Body of pancreas (tissue), 4 donors: Measurements from ENCODE around the gene LRRC37B. TPM values are rescaled to one million over a fixed set of nuclear protein-coding genes. Genes with fewer than 3 reads are reported as not detected.
A peak's percentile ranks its signal among the peaks of the same experiment; 100 is the strongest.

Experiments used
- ATAC-seq: fragments of 150-250 bp; one replicate; pipeline ENCODE4 v1.9.1; 2016
- DNase-seq, 4 donors: peaks; one replicate each; pipeline ENCODE4 v3.0.0-alpha.2; 2019
- H3K27ac ChIP-seq, 4 donors: fragments of 200-600 bp; sonication (generic); 1 replicate in 3 of 4; 2 replicates in 1 of 4; pipeline versions ENCODE4 v1.5.1 to v1.6.1; 2016 to 2019; ENCODE audit warnings: mild to moderate bottlenecking in 1 of 4, mixed read lengths in 1 of 4, moderate library complexity in 1 of 4
- H3K27me3 ChIP-seq, 2 donors: fragments of 200-600 bp; sonication (generic); one replicate each; pipeline ENCODE4 v1.6.0; 2016; ENCODE audit warnings: mild to moderate bottlenecking in 1 of 2
- H3K36me3 ChIP-seq, 2 donors: fragments of 200-600 bp; sonication (generic); replicated peaks in 1 of 2; 2 replicates each; pipeline ENCODE4 v1.5.1; 2016; ENCODE audit warnings: low read depth in 2 of 2; ENCODE audit not compliant: insufficient read depth in 1 of 2
- H3K4me1 ChIP-seq: fragments of 200-600 bp; sonication (generic); one replicate; pipeline ENCODE4 v1.6.0; 2016
- H3K4me3 ChIP-seq, 2 donors: fragments of 200-600 bp; sonication (generic); 1 replicate in 1 of 2; 2 replicates in 1 of 2; pipeline ENCODE4 v1.5.1; 2016 to 2019
- H3K9me3 ChIP-seq, 3 donors: fragments of 200-600 bp; sonication (generic); 1 replicate in 2 of 3; 2 replicates in 1 of 3; pipeline ENCODE4 v1.5.1; 2016
- CTCF ChIP-seq, 7 experiments: fragments of 450-650 bp in 4 of 7; fragments of 200-600 bp in 3 of 7; sonication (generic) in 3 of 7; IDR thresholded peaks; one replicate each; pipeline ENCODE4 v1.5.1; 2016 to 2019; ENCODE audit warnings: antibody characterized with exemption in 7 of 7
- POLR2A ChIP-seq, 3 donors: fragments of 450-650 bp; IDR thresholded peaks; one replicate each; pipeline ENCODE4 v1.6.1; 2016; ENCODE audit warnings: antibody characterized with exemption in 3 of 3, mild to moderate bottlenecking in 2 of 3
- WGBS, 2 donors: methylation state at CpG; one replicate each; pipeline ENCODE4 v1.1.5; 2017; 5-methylcytosine and 5-hydroxymethylcytosine counted together
- intact Hi-C: fragments of 100-400 bp; cut with DNase I; formaldehyde crosslinking; loops from one replicate; pipeline ENCODE4 v1.15.1; 2023
- small RNA-seq: library from RNA; depleted of rRNA; stranded (forward); fragments of <200 nt; gene quantifications from one replicate; pipeline ENCODE3, GENCODE V24; 2016
- total RNA-seq, 2 donors: library from RNA; depleted of rRNA; stranded (reverse); fragments of >200 nt; gene quantifications; one replicate each; pipeline ENCODE4 v1.1.0, GENCODE V29; 2016

Gene LRRC37B
- total RNA-seq, 2 donors from 2014 or later, result 11.4 to 23.4 TPM

GRCh38 chr17:32100971-32101631 is 93.9 kb downstream of the LRRC37B start:
- WGBS, 2 donors, result 25 to 28% methylated on average over 7 to 8 of the region's 8 CpGs
- Histone ChIP-seq H3K4me1 (peaks cover 30% of the 10 kb centered on the region), H3K36me3 (no peaks in the 10 kb centered on the region), H3K4me3 (no peak overlapping the region), H3K27me3 (no peaks in the 10 kb centered on the region), H3K27ac (peak overlapping the region in 3 of 4 donors; percentile 51 to 56 (median 55)), H3K9me3 (no peaks in the 10 kb centered on the region)
- DNase-seq (peak; percentile 76 to 90 (median 84)), ATAC-seq (peak; percentile 89)
- intact Hi-C loops, result no loop called here
- no peak for TF ChIP-seq POLR2A (IDR thresholded peaks at IDR 0.05)
- TF ChIP-seq CTCF (IDR thresholded peaks at IDR 0.05), result no peak

DNA sequence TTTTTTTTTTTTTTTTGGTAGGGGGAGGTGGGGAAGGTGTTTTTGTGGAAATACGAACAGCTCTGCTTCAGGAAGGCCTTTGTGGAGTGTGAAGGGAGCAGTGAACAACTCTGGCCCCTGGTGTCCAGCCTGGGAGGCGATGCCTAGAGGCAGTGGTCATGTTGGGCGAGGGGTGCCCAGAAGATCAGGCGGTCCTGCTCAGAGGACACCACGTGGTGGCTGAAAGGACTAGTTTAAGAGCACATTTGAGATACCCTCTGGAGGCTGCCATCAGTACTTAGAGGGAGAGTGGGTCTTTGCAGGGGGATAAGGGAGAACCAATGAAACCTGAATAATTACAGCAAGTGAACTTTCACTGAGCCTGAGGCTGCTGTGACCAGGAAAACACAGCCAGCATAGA is 95.0 kb downstream of the LRRC37B start:
- Histone ChIP-seq H3K4me3 (no peak overlapping the region), H3K36me3 (no peaks in the 10 kb centered on the region), H3K27ac (no peak overlapping the region), H3K4me1 (peaks cover 30% of the 10 kb centered on the region), H3K27me3 (no peaks in the 10 kb centered on the region), H3K9me3 (no peaks in the 10 kb centered on the region)
- ATAC-seq (no peak), DNase-seq (no peak)
- TF ChIP-seq POLR2A (IDR thresholded peaks at IDR 0.05) (no peak), CTCF (IDR thresholded peaks at IDR 0.05) (no peak)
- WGBS, 2 donors, result 88 to 93% methylated on average over 5 of the region's 5 CpGs
- intact Hi-C loops, result no loop called here

- no peak for ATAC-seq
- H3K4me3 ChIP-seq, result no peak overlapping the region
- no peaks in the 10 kb centered on the region for H3K36me3 ChIP-seq
- H3K27me3 ChIP-seq, result no peaks in the 10 kb centered on the region
- no peaks in the 10 kb centered on the region for H3K9me3 ChIP-seq
- intact Hi-C loops, result no loop called here
- WGBS, 2 donors, result 92 to 93% methylated on average over 5 of the region's 5 CpGs
- DNase-seq, result no peak
- H3K27ac ChIP-seq, result peak overlapping the region in 1 of 4 donors; percentile 33
- peaks cover 30% of the 10 kb centered on the region for H3K4me1 ChIP-seq
- TF ChIP-seq POLR2A (IDR thresholded peaks at IDR 0.05) (no peak), CTCF (IDR thresholded peaks at IDR 0.05) (no peak)
Measured at GRCh38 chr17:32102646-32103186, 95.5 kb downstream of the LRRC37B start.

Small RNA genes lying within 50 kb of the gene (small RNA-seq; reads per million reads assigned to genes)
- gene AC090616.4, result not detected
- gene RNA5SP437, result 2.5 reads per million, percentile 75 among the genes with 10 or more reads in this experiment

Other genes with a start within 250 kb of the LRRC37B start
- 10 to 100 TPM; 72.2 to 83.8 TPM for gene COPRS, start 148.1 kb upstream of the LRRC37B start, total RNA-seq
- gene UTP6, start 105.7 kb upstream of the LRRC37B start, total RNA-seq, result 10 to 100 TPM; 14.5 to 38.2 TPM
- gene SUZ12, start 70.4 kb upstream of the LRRC37B start, total RNA-seq, result 10 to 100 TPM; 10.1 to 11.2 TPM
- 10 to 100 TPM; 15.2 to 25.4 TPM for gene RHOT1, start 135.1 kb downstream of the LRRC37B start, total RNA-seq